Measurements from ENCODE around the gene LILRB5. TPM values are rescaled to one million over a fixed set of nuclear protein-coding genes. Genes with fewer than 3 reads are reported as not detected.

The LILRB5 gene
- total and polyA plus RNA-seq, 2 of the 8 experiments (the other 6 are each of a cell fraction or from before 2014, with no cell fraction given) = 0.05 TPM; not detected in 1

GRCh38 chr19:54298357-54299125 is 41.5 kb upstream of the LILRB5 start (continued):
- no peak for TF ChIP-seq EGR1 (IDR thresholded peaks at IDR 0.05; ENCODE audit: borderline replicate concordance, low read depth, low read length)
- TF ChIP-seq CHD2 (IDR thresholded peaks at IDR 0.05; ENCODE audit: low read length) = no peak
- no peak for TF ChIP-seq SIRT6 (IDR thresholded peaks at IDR 0.05; ENCODE audit: low read length)
- no peak for TF ChIP-seq CBX8 (IDR thresholded peaks at IDR 0.05; ENCODE audit: borderline replicate concordance, low read depth, low read length)
- no peak for TF ChIP-seq POU5F1 (IDR thresholded peaks at IDR 0.05; ENCODE audit: low read depth, low read length)
- TF ChIP-seq GTF2F1 (IDR thresholded peaks at IDR 0.05; ENCODE audit: borderline replicate concordance, low read depth, low read length) = no peak
- no peak for TF ChIP-seq BCL11A (IDR thresholded peaks at IDR 0.05; ENCODE audit: low read depth in 2 of 2, low read length in 2 of 2)

All from H1 (cell line).